GM12864 (cell line): ENCODE measurements around the gene USP11.

Source experiments
- DNase-seq: peaks from one replicate; pipeline ENCODE4 v3.0.0-alpha.2; 2011; ENCODE audit warnings: low read depth
- H3K4me3 ChIP-seq: 2 replicates; pipeline ENCODE4 v1.5.1; 2011; ENCODE audit warnings: mild to moderate bottlenecking, low read depth, low read length, control low read depth
- TF ChIP-seq, protein P1 (sequence below): IDR thresholded peaks from 2 replicates; pipeline ENCODE4 v1.5.1; 2011; ENCODE audit warnings: low read depth, mild to moderate bottlenecking, moderate library complexity, low read length, control low read depth, inconsistent platforms; ENCODE audit errors: missing control alignments

Gene USP11

DNA sequence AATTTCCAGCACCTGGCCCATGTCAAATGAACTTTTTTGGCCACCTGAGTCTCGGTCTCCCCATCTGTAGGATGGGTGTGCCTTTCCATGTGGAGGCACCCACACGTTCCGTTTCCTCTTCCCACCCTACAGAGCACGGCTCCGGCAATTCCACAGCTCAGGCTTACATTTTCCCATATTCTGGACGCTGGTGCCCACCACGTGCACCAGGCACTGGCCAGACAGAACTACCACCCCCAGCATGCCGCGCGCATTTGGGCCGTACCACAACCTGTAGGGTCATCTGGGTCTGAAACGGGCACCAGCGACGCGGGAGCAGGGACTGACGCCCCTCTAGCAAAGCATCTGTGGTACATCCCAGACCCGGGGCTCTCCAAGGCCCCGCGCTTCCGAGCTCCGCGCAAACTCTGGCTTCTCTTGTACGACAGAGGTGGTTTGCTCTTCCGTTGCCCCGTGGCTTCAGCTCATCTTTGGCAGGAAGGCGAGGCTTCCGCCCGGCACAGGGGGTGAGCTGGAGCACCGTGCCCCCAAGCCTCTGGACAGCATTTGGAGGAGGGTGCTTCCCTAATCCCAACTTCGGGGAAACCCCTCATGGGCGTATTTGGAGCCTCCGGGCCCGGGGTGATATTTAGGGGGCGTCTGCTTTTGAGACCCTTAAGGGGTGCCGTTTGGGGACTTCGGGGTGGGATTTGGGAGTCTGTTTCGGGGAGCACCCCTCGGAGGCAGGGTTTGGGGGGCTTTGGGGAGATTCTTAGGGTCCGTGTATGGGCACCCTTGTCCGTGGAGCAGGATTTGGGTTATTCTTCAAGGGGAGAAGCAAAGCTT is 42.2 kb upstream of the USP11 start:
- peak overlapping the region; percentile 74 for H3K4me3 ChIP-seq
- peak; percentile 86 for DNase-seq
- TF ChIP-seq, protein P1, sequence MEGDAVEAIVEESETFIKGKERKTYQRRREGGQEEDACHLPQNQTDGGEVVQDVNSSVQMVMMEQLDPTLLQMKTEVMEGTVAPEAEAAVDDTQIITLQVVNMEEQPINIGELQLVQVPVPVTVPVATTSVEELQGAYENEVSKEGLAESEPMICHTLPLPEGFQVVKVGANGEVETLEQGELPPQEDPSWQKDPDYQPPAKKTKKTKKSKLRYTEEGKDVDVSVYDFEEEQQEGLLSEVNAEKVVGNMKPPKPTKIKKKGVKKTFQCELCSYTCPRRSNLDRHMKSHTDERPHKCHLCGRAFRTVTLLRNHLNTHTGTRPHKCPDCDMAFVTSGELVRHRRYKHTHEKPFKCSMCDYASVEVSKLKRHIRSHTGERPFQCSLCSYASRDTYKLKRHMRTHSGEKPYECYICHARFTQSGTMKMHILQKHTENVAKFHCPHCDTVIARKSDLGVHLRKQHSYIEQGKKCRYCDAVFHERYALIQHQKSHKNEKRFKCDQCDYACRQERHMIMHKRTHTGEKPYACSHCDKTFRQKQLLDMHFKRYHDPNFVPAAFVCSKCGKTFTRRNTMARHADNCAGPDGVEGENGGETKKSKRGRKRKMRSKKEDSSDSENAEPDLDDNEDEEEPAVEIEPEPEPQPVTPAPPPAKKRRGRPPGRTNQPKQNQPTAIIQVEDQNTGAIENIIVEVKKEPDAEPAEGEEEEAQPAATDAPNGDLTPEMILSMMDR: no peak

DNA sequence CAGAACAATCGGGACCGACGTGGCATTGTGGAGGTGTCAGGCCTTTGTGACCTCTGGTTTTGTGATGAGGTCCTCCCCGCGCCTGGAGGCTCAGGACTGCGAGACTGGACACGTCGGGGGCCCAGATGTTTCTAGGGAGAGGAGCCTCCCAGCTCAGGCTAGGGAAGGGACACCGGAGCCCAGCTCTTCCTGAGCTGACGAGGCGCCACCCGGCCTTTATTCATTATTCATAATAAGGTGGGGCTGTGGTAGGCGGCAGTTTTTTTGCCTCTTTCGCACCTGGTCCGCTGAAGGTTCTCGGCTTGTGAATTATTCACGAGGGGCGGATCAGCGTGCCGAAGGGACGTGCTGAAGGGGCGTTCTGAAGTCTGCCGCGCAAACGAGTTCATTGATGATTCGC is 41.5 kb upstream of the USP11 start:
- peak; percentile 51 for DNase-seq
- peak overlapping the region; percentile 74 for H3K4me3 ChIP-seq
- TF ChIP-seq, protein P1: no peak

DNA sequence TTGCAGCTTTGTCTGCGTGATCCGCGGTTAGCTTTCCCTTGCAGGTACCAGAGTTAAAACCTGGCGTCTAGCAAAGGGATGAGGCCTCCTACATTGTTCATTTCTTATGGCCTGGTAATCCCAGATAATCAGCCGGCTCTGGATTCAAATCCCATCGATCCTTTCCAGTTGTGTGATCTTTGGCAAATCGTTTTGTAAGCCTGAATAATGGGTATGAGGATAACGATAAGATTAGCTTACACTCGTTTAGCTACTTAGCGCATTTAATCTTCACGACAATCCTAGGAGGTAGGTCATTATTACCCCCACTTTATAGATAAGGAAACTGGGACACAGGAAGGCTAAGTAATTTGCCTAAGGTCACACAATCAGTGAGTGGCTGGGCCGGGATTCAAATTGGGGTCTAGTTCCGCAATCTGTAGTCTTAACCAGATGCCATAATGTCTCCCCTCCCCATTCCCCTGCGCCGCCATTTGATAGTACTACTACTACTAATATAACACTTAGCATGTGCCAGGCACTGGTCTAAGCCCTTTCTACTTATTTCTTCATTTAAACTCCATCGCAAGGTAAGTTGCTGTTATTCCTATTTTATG is 40.9 kb upstream of the USP11 start:
- TF ChIP-seq, protein P1: no peak
- H3K4me3 ChIP-seq: peak overlapping the region; percentile 74
- peak; percentile 55 for DNase-seq

DNA sequence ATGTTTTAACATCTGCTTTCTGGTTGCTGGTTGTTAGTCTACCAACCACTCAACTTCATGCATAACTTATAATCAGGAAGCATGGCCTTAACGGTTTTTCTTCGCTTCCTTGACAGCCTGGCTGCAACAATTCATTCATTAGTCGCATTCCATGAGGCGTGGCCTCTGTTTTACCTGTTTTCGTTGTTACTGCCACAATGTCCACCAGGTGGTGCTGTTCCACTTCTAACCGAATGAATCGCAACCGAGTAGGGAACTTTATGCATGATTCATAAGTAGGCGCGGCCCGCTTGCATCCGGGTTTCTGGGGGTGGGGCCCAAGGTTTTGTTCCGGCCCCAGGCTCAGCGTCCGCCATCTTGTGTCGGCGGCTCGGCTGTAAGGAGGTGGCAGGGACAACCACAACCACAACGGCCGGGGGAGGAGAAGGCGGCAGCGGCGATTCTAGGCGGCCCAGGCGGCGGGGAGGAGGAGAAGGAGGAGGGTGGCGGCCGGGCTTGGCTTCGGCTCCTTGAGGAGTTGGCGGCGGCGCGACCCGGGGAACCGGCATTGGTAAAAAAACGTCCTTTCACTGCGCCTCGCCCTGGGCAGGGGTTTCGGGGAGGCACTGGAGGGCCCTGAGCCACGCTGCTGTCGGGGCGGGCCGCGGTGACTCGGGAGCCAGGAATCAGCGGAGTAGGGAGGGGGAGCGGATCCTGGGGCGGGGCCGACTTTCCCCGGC is 39.2 kb upstream of the USP11 start, which contains the start of gene UBA1:
UBA1 (plus strand) TSS at position 355 of the 719 bp plus-strand sequence. CDS start 4,974 bp downstream, outside the sequence.
- peak; percentile 85 for DNase-seq
- TF ChIP-seq, protein P1: peak; percentile 60
- peak within 1 kb of the TSS; percentile 82 for H3K4me3 ChIP-seq

DNA sequence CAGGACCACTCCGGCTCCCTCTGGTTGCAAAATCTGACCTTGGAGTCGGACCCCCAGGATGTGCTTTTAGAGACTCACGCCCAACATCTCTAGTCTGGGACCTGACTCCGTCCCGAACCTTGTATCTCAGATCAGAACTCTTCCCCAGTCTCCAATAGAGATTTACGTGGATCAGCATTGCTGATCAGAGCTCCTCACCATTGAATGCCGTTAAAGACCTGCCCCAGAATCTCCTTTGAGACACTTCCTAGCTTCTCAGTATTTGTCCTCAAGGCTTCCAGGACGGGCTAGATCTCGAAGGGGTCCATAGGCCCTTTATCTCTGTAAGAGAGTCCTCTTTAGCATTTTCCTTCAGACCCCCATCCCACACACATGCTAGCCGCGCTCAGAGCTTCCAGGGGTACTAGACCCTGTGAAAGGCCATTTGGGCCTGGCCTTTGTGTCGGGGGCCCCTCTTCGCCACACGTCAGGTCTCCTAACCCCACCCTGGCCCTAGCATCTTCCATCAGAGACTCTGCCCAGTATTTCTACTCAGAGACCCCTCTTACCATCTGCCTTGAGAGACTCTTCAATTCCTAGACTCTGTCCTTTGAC is 38.5 kb upstream of the USP11 start:
- TF ChIP-seq, protein P1: no peak
- H3K4me3 ChIP-seq: peak overlapping the region; percentile 82
- DNase-seq: no peak

DNA sequence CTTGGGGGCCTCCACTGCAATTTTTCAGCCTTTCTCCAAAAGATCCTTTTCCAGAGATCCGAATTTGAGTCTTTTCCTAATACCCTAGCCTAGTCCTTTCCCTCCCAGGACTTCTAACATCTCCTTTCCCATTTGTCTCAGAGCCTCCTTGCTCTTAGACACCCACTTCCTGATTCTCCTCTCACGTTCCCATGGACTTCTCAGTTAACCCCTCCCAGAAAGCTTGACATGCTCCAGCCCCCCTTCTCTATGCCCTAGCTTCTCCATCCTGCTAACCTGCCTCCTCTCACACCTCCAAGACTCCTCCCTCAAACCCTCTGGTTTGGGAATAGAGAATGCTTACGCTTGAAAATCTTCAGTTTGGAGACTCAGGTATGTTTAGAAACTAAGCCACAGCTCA is 36.7 kb upstream of the USP11 start:
- DNase-seq: no peak
- H3K4me3 ChIP-seq: no peak overlapping the region; the same call in 1 of the 2 replicates
- TF ChIP-seq, protein P1: no peak
